Sigmoid colon (tissue), 4 donors: Measurements from ENCODE around the gene TTLL8.

Source experiments
- CTCF ChIP-seq, 4 experiments: fragments of 450-650 bp in 3 of 4; fragments of 200-600 bp in 1 of 4; IDR thresholded peaks; one replicate each; pipeline ENCODE4 v1.5.1; 2016 to 2019; ENCODE audit warnings: antibody characterized with exemption in 4 of 4, mild to moderate bottlenecking in 3 of 4, moderate library complexity in 2 of 4
- EP300 ChIP-seq, 4 donors: sonication (generic); formaldehyde crosslinking; IDR thresholded peaks; one replicate each; pipeline ENCODE4 v1.6.1; 2017; ENCODE audit warnings: antibody characterized with exemption in 4 of 4
- POLR2A ChIP-seq, 2 donors: fragments of 450-650 bp; IDR thresholded peaks; one replicate each; pipeline ENCODE4 v1.6.1; 2016; ENCODE audit warnings: antibody characterized with exemption in 2 of 2, mild to moderate bottlenecking in 2 of 2, moderate library complexity in 2 of 2
- POLR2AphosphoS5 ChIP-seq, 4 donors: sonication (generic); formaldehyde crosslinking; IDR thresholded peaks; one replicate each; pipeline ENCODE4 v1.6.1; 2017; ENCODE audit warnings: antibody characterized with exemption in 4 of 4

- TF ChIP-seq CTCF (IDR thresholded peaks at IDR 0.05) (no peak), EP300 (IDR thresholded peaks at IDR 0.05) (no peak), POLR2AphosphoS5 (IDR thresholded peaks at IDR 0.05) (no peak), POLR2A (IDR thresholded peaks at IDR 0.05) (no peak)
Observed at GRCh38 chr22:50092342-50092741, 34.2 kb upstream of the TTLL8 start.
